ENCODE data around the gene TNPO3.

Gene TNPO3

DNA sequence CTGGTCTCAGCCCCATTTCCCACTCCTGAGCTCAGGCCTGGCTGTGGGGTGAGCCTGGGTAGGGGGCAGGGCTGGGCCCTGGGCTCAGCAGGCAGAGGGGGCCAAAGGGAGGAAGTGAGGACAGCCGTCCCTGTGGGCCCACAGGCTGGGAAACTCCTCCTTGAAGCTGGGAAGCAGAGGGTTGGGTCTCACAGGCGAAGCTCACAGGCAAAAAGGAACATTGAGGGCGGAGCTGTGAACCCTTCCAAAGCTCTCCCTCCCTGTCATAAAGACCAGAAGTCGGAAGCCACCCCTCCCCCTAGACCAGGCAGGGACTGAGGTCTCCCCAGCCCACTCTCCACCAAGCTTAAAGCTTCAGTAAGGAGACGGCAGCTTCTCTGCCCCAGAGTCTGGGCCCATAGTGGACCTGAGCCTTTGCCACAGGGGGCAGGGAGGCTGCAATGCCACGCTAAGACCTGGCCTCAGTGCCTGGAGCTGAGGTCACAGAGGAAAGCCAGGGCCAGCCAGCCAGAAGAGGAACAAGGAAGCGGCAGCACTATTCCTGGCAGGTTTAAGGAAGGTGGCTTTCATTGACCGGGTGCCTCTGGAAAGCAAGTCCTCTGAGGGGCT lies 143.4 kb downstream of the TNPO3 start:
- no peak for DNase-seq (ENCODE audit: low read depth)
- TF ChIP-seq CTCF (IDR thresholded peaks at IDR 0.05; ENCODE audit: low read depth, low read length, missing control alignments), result no peak

GRCh38 chr7:128910569-128910945 lies 144.4 kb downstream of the TNPO3 start, which contains the start of gene KCP:
KCP (minus strand) TSS chr7:128910709; CDS start chr7:128910676, 33 bp downstream.
- no peak for TF ChIP-seq CTCF (IDR thresholded peaks at IDR 0.05; ENCODE audit: low read depth, low read length, missing control alignments)
- DNase-seq (ENCODE audit: low read depth), result no peak
- no peak within 1 kb of the TSS for H3K4me3 ChIP-seq (ENCODE audit: low read depth, low read length)

More for the DNA sequence above, 143.4 kb downstream of the TNPO3 start:
- H3K4me3 ChIP-seq (ENCODE audit: low read depth, low read length), result no peak overlapping the region

DNA sequence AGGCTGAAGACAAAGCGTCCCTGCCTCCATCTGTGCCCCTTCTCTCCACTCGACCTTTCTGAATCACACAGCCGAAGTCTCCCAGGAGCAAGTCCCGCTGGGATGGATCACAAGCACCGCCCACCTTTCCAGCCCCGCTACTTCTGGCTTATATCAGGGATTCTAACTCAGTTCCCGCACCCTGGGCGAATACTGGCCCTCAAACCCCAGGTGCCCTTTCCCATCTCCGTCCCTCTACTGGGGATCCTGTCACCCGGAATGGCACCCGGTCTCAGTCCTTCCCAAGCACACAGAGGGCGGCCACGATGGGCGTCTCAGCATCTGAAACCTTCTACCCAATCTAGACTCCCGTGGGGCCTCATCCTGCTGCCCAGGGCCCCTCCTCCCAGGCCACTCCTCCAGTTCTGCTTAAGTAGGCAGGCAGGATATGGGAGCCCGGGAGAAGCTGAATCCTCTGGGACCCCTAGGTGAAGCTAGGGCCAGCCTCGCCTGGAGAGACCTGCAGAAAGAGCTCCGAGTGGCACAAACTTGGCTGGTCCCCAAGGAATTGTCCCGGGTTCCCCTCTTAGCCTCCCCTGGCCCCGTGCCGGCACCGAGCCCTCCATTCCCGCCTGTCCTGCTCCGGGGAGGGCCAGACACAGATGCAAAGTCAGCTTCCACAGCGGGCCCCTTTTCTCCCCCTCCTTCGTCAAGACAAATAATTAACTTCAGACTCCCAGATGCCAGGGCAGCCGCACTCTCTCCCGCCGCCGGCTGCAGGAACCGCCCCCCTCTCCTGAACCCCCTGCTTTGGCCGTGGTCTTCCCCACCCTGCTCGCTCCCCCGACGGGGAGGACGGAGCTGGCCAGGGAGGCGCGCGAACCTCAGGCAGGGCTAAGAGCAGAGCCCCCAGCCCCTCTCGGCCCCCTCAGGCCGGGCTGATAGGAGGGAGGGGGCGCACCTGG lies 145.0 kb downstream of the TNPO3 start:
- H3K4me3 ChIP-seq (ENCODE audit: low read depth, low read length), result no peak overlapping the region
- TF ChIP-seq CTCF (IDR thresholded peaks at IDR 0.05; ENCODE audit: low read depth, low read length, missing control alignments), result no peak
- DNase-seq (ENCODE audit: low read depth), result no peak

DNA sequence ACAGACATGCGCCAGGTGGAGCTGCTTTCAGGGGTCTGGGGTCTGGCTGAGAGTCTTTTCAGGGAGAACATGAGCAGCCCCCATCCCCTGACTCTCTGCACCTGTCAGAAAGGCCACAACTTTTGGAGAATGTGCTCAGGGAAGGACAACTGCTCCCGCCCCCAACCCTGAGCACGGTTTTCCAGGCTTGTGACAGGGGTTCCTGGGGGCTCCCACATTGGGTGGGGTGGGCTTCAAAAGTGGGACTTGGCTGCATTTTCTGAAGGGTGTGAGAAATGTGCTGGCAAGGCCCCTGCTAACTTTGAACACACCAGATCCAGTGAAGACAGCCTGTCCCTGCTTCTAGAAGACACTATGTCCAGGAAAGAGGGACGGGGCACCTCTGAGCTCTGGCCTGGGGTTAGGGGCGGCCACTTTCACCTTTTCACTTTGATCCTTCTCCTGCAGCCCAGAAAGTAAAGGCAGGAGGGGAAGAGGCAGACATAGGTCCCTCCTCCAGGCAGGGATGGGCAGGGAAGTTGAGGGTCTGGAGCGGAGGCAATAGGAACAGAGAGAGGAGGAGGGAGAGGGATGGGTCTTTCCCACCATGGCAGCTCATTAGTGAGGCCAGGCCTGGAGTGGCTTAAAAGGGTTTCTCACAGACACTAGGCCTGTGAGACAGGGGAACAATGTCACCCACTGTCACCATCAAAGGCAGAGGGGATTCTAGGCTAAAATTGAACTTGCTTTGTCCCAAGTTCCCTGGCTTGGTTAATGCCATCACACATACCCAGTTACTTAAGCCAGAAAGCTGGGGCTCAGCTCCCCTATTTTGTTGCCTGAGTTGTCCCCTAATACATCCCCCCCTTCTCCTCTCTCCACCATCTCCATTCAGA lies 145.9 kb downstream of the TNPO3 start:
- H3K4me3 ChIP-seq (ENCODE audit: low read depth, low read length), result no peak overlapping the region
- no peak for TF ChIP-seq CTCF (IDR thresholded peaks at IDR 0.05; ENCODE audit: low read depth, low read length, missing control alignments)

GRCh38 chr7:128906766-128907559 lies 147.9 kb downstream of the TNPO3 start:
- DNase-seq (ENCODE audit: low read depth), result no peak
- H3K4me3 ChIP-seq (ENCODE audit: low read depth, low read length), result no peak overlapping the region
- no peak for TF ChIP-seq CTCF (IDR thresholded peaks at IDR 0.05; ENCODE audit: low read depth, low read length, missing control alignments)

More for the DNA sequence above, 145.9 kb downstream of the TNPO3 start:
- DNase-seq (ENCODE audit: low read depth), result no peak
